Measurements from ENCODE around the gene IYD. TPM values are rescaled to one million over a fixed set of nuclear protein-coding genes. Genes with fewer than 3 reads are reported as not detected.

The IYD gene
- total and polyA plus RNA-seq, 9 of the 15 experiments (the other 6 are each of a cell fraction or from before 2014, with no cell fraction given) = not detected

GRCh38 chr6:150323205-150323604 lies 45.6 kb upstream of the IYD start:
- Histone ChIP-seq H3K36me3 (ENCODE audit: control insufficient read depth, insufficient read depth, low read length) (no peaks in the 10 kb centered on the region), H3K4me1 (replicated peaks in 1 of 2; ENCODE audit: control insufficient read depth in 2 of 2, insufficient read depth in 2 of 2, low read length in 2 of 2) (peaks cover 17 to 47% of the 10 kb centered on the region in 2 experiments; a peak in 4 of 5 replicates), H3K4me3 (no peak overlapping the region), H3K27me3 (ENCODE audit: control insufficient read depth in 2 of 2, insufficient read depth in 2 of 2, low read length in 2 of 2) (no peaks in the 10 kb centered on the region), H3K27ac (ENCODE audit: extremely low read depth, low read depth, low read length) (no peak overlapping the region), H3K79me2 (ENCODE audit: control insufficient read depth, insufficient read depth, low read length) (no peaks in the 10 kb centered on the region), H3K9ac (ENCODE audit: insufficient read depth in 1 of 2, low read depth in 2 of 2, low read length in 2 of 2) (no peak overlapping the region), H2AFZ (ENCODE audit: low read depth, low read length) (no peak overlapping the region; the same call in 1 of the 2 replicates), H3K9me3 (replicated peaks; ENCODE audit: control insufficient read depth, insufficient read depth, low read depth, low read length) (no peaks in the 10 kb centered on the region), H4K20me1 (replicated peaks; ENCODE audit: control insufficient read depth, insufficient read depth, low read length) (no peaks in the 10 kb centered on the region), H3K4me2 (ENCODE audit: insufficient read depth, low read length) (no peak overlapping the region), H3K9me1 (ENCODE audit: control insufficient read depth, insufficient read depth, low read length) (no peaks in the 10 kb centered on the region)
- DNase-seq (ENCODE audit: extremely low read depth in 1 of 4, low spot score in 3 of 4) (peak in 1 of 4 experiments; percentile 35), ATAC-seq (peak; percentile 43), FAIRE-seq (no peak)
- WGBS (ENCODE audit: insufficient coverage, low coverage, missing lambda C conversion rate) = 32% methylated on average over 8 of the region's 8 CpGs
- BruUV-seq (replicated peaks) = no TSS peak
- intact Hi-C loops (cut with micrococcal nuclease) = loop anchor here (5.0 kb wide), 3 partner anchors 51 to 171 kb away; no protein-coding TSS in a partner anchor
- in situ Hi-C loops (cut with MboI) = no loop called here
- POLR2A ChIA-PET = interaction anchor here (1.0 to 1.4 kb wide), 3 partner anchors 9 to 178 kb away, joined by 3 to 4 read pairs (median 3); no protein-coding TSS in a partner anchor
- CTCF ChIA-PET (ENCODE audit: low intra/inter-chr PET ratio) = no interaction called here
- TF ChIP-seq FOXJ2 (tag; IDR thresholded peaks at IDR 0.05) (peak; percentile 60; the same call in 1 of the 2 replicates), TARDBP (IDR thresholded peaks at IDR 0.05) (no peak), ARID1B (IDR thresholded peaks at IDR 0.05) (peak; percentile 75), PML (IDR thresholded peaks at IDR 0.05; ENCODE audit: low read length) (no peak), DEAF1 (CRISPR knock-in tag; IDR thresholded peaks at IDR 0.05) (peak; percentile 36; the same call in 1 of the 2 replicates), SMAD4 (CRISPR knock-in tag; conservative IDR thresholded peaks at IDR 0.05) (peak; percentile 82), GATAD2A (IDR thresholded peaks at IDR 0.05) (no peak), NRF1 (conservative IDR thresholded peaks at IDR 0.05 in 1 of 2, IDR thresholded peaks at IDR 0.05 in 1 of 2) (0 out of 4 replicates have a peak, but pooled peaks of 1 of the 2 experiments have one; percentile 21), ZSCAN32 (CRISPR knock-in tag; IDR thresholded peaks at IDR 0.05) (no peak), ZBTB34 (CRISPR knock-in tag; IDR thresholded peaks at IDR 0.05) (no peak), TRIM28 (IDR thresholded peaks at IDR 0.05) (no peak), ZNF583 (CRISPR knock-in tag; IDR thresholded peaks at IDR 0.05) (peak; percentile 73; the same call in 1 of the 2 replicates), TEAD2 (tag; IDR thresholded peaks at IDR 0.05) (no peak), CREB1 (IDR thresholded peaks at IDR 0.05) (no peak), CREB1 (CRISPR knock-in tag; IDR thresholded peaks at IDR 0.05) (0 out of 2 replicates have a peak, but pooled peaks have one; percentile 13), SMARCE1 (IDR thresholded peaks at IDR 0.05) (peak; percentile 51; the same call in 1 of the 2 replicates), MYC (IDR thresholded peaks at IDR 0.05; ENCODE audit: low read depth, low read length) (0 out of 2 replicates have a peak, but pooled peaks have one; percentile 54), MYC (CRISPR knock-in tag; IDR thresholded peaks at IDR 0.05; ENCODE audit: borderline replicate concordance, low read depth) (no peak), ELF4 (CRISPR knock-in tag; IDR thresholded peaks at IDR 0.05) (no peak), IFI16 (CRISPR knock-in tag; IDR thresholded peaks at IDR 0.05) (no peak), ZBTB17 (CRISPR knock-in tag; IDR thresholded peaks at IDR 0.05) (no peak), ZSCAN29 (IDR thresholded peaks at IDR 0.05) (no peak), ATF3 (IDR thresholded peaks at IDR 0.05) (peak; percentile 73; the same call in 1 of the 2 replicates), ATF3 (CRISPR knock-in tag; conservative IDR thresholded peaks at IDR 0.05) (no peak)

All from K562 (cell line).